K562 (cell line): ENCODE data around the gene CTH. TPM values are rescaled to one million over a fixed set of nuclear protein-coding genes. Genes with fewer than 3 reads are reported as not detected.
"Not testable (repeated sequence)": the region's sequence is repeated elsewhere in the genome, so short reads cannot be mapped to it uniquely, and the experiment has no call there.

ENCODE experiments used
- ATAC-seq: fragments of 200-7000 bp; cut with Tn5 transposase; 3 replicates; pipeline ENCODE4 v1.9.1; 2020; ENCODE audit warnings: moderate library complexity
- BruUV-seq: library from RNA; stranded (reverse); fragments of 400-500 nt; replicated peaks from 2 replicates; lab custom pipeline; 2021; lab: Mats Ljungman, UMichigan
- CTCF ChIA-PET: fragments of 300-600 bp; formaldehyde crosslinking; extraction: SDS; loops from one replicate; lab custom pipeline; 2021; ENCODE audit warnings: low intra/inter-chr PET ratio; lab: Yijun Ruan, JAX
- POLR2A ChIA-PET: fragments of 300-600, 350-650 bp; sonication (Branson Sonifier 250); formaldehyde crosslinking; extraction: SDS; loops from one replicate; lab custom pipeline; 2021; ENCODE audit warnings: antibody characterized with exemption, inconsistent platforms; lab: Yijun Ruan, JAX
- DNase-seq, 4 experiments: peaks; one replicate each; pipeline versions ENCODE4 v3.0.0 to v3.0.0-alpha.2; 2011 to 2018; ENCODE audit warnings: low spot score in 3 of 4, mixed read lengths in 3 of 4; ENCODE audit errors: extremely low read depth in 1 of 4
- FAIRE-seq: peaks from 2 replicates; lab custom pipeline; 2011; peaks lifted over from hg19 to GRCh38; lab: Jason Lieb, UNC
- H2AFZ ChIP-seq: 2 replicates; pipeline ENCODE4 v1.6.0; 2011; ENCODE audit warnings: low read depth, low read length, control low read depth, inconsistent platforms
- H3K27ac ChIP-seq: fragments of 200-600 bp; 3 replicates; pipeline ENCODE4 v1.8.0; 2011; ENCODE audit warnings: low read depth, mild to moderate bottlenecking, control low read depth, inconsistent platforms, low read length, moderate library complexity, mixed read lengths; ENCODE audit errors: extremely low read depth
- H3K27me3 ChIP-seq, 2 experiments: fragments of 300-600 bp in 1 of 2; 2 replicates in 1 of 2; 3 replicates in 1 of 2; pipeline versions ENCODE4 v1.6.0 to v1.8.0; 2011; ENCODE audit warnings: inconsistent platforms in 2 of 2, low read length in 2 of 2, mild to moderate bottlenecking in 1 of 2, mixed read lengths in 1 of 2, moderate library complexity in 1 of 2; ENCODE audit not compliant: control insufficient read depth in 2 of 2, insufficient read depth in 2 of 2
- H3K36me3 ChIP-seq: fragments of 300-600 bp; 3 replicates; pipeline ENCODE4 v1.8.0; 2011; ENCODE audit warnings: mild to moderate bottlenecking, low read length, inconsistent platforms; ENCODE audit not compliant: control insufficient read depth, insufficient read depth
- H3K4me1 ChIP-seq, 2 experiments: fragments of 200-600 bp in 1 of 2; replicated peaks in 1 of 2; 2 replicates in 1 of 2; 3 replicates in 1 of 2; pipeline versions ENCODE4 v1.5.1 to v1.8.0; 2011; ENCODE audit warnings: inconsistent platforms in 2 of 2, low read length in 2 of 2, mild to moderate bottlenecking in 1 of 2, mixed read lengths in 1 of 2, moderate library complexity in 1 of 2; ENCODE audit not compliant: control insufficient read depth in 2 of 2, insufficient read depth in 2 of 2
- H3K4me2 ChIP-seq: 2 replicates; pipeline ENCODE4 v1.6.1; 2011; ENCODE audit warnings: low read length, control low read depth, inconsistent platforms, mixed read lengths; ENCODE audit not compliant: insufficient read depth
- H3K4me3 ChIP-seq: fragments of 200-600 bp; sonication (generic), shearing (Covaris generic); 2 replicates; pipeline ENCODE4 v1.5.1; 2016; ENCODE audit warnings: control low read depth, inconsistent platforms
- H3K79me2 ChIP-seq: fragments of 200-600 bp; 3 replicates; pipeline ENCODE4 v1.8.0; 2011; ENCODE audit warnings: low read length, inconsistent platforms; ENCODE audit not compliant: control insufficient read depth, insufficient read depth
- H3K9ac ChIP-seq, 2 experiments: 2 replicates each; pipeline versions ENCODE4 v1.6.0 to v1.6.1; 2011; ENCODE audit warnings: low read depth in 2 of 2, low read length in 2 of 2, control low read depth in 1 of 2, inconsistent platforms in 1 of 2, mild to moderate bottlenecking in 1 of 2, mixed read lengths in 1 of 2; ENCODE audit not compliant: insufficient read depth in 1 of 2
- H3K9me1 ChIP-seq: one replicate; pipeline ENCODE4 v1.6.0; 2011; ENCODE audit warnings: inconsistent platforms, mild to moderate bottlenecking, low read length, moderate library complexity; ENCODE audit not compliant: control insufficient read depth, insufficient read depth
- H3K9me3 ChIP-seq: replicated peaks from 2 replicates; pipeline ENCODE4 v1.5.1; 2011; ENCODE audit warnings: low read depth, low read length, inconsistent platforms; ENCODE audit not compliant: control insufficient read depth, insufficient read depth
- H4K20me1 ChIP-seq: replicated peaks from 2 replicates; pipeline ENCODE4 v1.6.1; 2011; ENCODE audit warnings: low read length, inconsistent platforms, mixed read lengths; ENCODE audit not compliant: control insufficient read depth, insufficient read depth
- BCOR ChIP-seq: fragments of 450-650 bp; IDR thresholded peaks from 2 replicates; pipeline ENCODE4 v1.6.1; 2016
- CSDE1 ChIP-seq, 2 experiments: fragments of 450-650 bp; IDR thresholded peaks; 2 replicates each; pipeline ENCODE4 v1.6.1; 2016; ENCODE audit warnings: mild to moderate bottlenecking in 1 of 2
- KAT8 ChIP-seq: fragments of 450-650 bp; IDR thresholded peaks from 2 replicates; pipeline ENCODE4 v1.6.1; 2016; ENCODE audit warnings: low read depth, mild to moderate bottlenecking
- NFIC ChIP-seq: fragments of 450-650 bp; IDR thresholded peaks from 2 replicates; pipeline ENCODE4 v1.6.1; 2017; ENCODE audit warnings: mild to moderate bottlenecking, inconsistent platforms
- SMAD2 ChIP-seq: fragments of 150-350 bp; IDR thresholded peaks from 2 replicates; pipeline ENCODE4 v1.6.1; 2014; ENCODE audit warnings: low read depth, mild to moderate bottlenecking, low read length
- ZNF282 ChIP-seq: sonication (generic); formaldehyde crosslinking; IDR thresholded peaks from 2 replicates; pipeline ENCODE4 v1.8.1; 2023; ENCODE audit warnings: missing genetic modification reagents
- ZNF717 ChIP-seq: fragments of 250-450 bp; sonication (Bioruptor Pico); IDR thresholded peaks from 2 replicates; pipeline ENCODE4 v1.5.0; 2021
- WGBS: fragments of 100-300 bp; shearing (Covaris generic); methylation state at CpG from one replicate; pipeline ENCODE4 v1.1.6; 2016; ENCODE audit warnings: low coverage, mixed read lengths; ENCODE audit not compliant: insufficient coverage; ENCODE audit errors: missing lambda C conversion rate; 5-methylcytosine and 5-hydroxymethylcytosine counted together
- in situ Hi-C: fragments of 300-500 bp; cut with MboI; formaldehyde crosslinking; loops from 4 replicates; pipeline ENCODE4 v1.15.0; 2018; ENCODE audit warnings: inconsistent platforms, mixed read lengths
- intact Hi-C: fragments of 100-400 bp; cut with micrococcal nuclease; formaldehyde crosslinking; loops from 2 replicates; pipeline ENCODE4 v1.14.2; 2022
- polyA plus RNA-seq, 8 experiments: library from polyadenylated mRNA; depleted of rRNA in 4 of 8; stranded (reverse) in 5 of 8; unstranded in 3 of 8; fragments of >200 nt; fragmentation: Nextera tagmentation in 2 of 8; fragmentation: Illumina TruSeq in 1 of 8; extraction: Ambion mirVana in 2 of 8; extraction: Trizol in 1 of 8; gene quantifications; 2 replicates each; pipeline versions ENCODE4 v1.2.1 to v1.2.3, GENCODE V29; 2011 to 2014; ENCODE audit warnings: inconsistent platforms in 1 of 8, missing spikeins in 1 of 8
- total RNA-seq, 7 experiments: library from RNA; depleted of rRNA in 6 of 7; stranded (reverse); fragments of >200 nt in 6 of 7; fragmentation: Illumina TruSeq in 2 of 7; extraction: Trizol in 2 of 7; gene quantifications; 2 replicates each; pipeline versions ENCODE4 v1.2.1 to v1.2.3, GENCODE V29; 2011 to 2021; ENCODE audit warnings: low replicate concordance in 1 of 7
- TF ChIP-seq, protein P1 (sequence below), 2 experiments: fragments of 450-650 bp in 1 of 2; sonication (generic) in 1 of 2; formaldehyde crosslinking in 1 of 2; IDR thresholded peaks in 1 of 2; conservative IDR thresholded peaks in 1 of 2; 2 replicates each; pipeline versions ENCODE4 v1.6.1 to v1.8.1; 2016 to 2023; ENCODE audit warnings: mild to moderate bottlenecking in 2 of 2, moderate library complexity in 2 of 2, inconsistent platforms in 1 of 2, missing genetic modification reagents in 1 of 2
- TF ChIP-seq, protein P2 (sequence below): fragments of 250-450 bp; sonication (Bioruptor Pico); IDR thresholded peaks from 2 replicates; pipeline ENCODE4 v1.6.1; 2021; ENCODE audit warnings: mild to moderate bottlenecking

The CTH gene
- total and polyA plus RNA-seq, 9 of the 15 experiments (the other 6 are each of a cell fraction or from before 2014, with no cell fraction given) = 8.0 to 54.4 (median 30.9) TPM

DNA sequence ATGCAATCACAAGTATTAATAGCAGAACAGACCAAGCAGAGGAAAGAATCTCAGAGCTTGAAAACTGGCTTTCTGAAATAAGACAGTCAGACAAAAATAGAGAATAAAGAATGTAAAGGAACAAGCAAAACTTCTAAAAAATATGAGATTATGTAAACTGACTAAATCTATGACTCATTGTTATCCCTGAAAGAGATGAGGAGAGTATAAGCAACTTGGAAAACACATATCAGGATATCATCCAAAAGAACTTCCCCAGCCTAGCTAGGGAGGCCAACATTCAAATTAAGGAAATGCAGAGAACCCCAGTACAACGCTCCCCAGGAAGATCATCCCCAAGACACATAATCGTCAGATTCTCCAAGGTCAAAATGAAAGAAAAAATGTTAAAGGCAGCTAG lies 58.1 kb downstream of the CTH start:
- DNase-seq, H3K79me2 ChIP-seq, ATAC-seq, intact Hi-C loops, FAIRE-seq, H4K20me1 ChIP-seq, H3K36me3 ChIP-seq, H2AFZ ChIP-seq, H3K4me2 ChIP-seq, H3K4me3 ChIP-seq, H3K27ac ChIP-seq, BruUV-seq, H3K4me1 ChIP-seq, H3K9me3 ChIP-seq, H3K27me3 ChIP-seq, H3K9me1 ChIP-seq, CTCF ChIA-PET, H3K9ac ChIP-seq: not testable (repeated sequence)
- POLR2A ChIA-PET = interaction anchor here (1.5 kb wide), 1 partner anchor 14 kb away, joined by 4 read pairs; no protein-coding TSS in a partner anchor
- 8% methylated on average over 2 of the region's 2 CpGs for WGBS
- TF ChIP-seq, protein P1, sequence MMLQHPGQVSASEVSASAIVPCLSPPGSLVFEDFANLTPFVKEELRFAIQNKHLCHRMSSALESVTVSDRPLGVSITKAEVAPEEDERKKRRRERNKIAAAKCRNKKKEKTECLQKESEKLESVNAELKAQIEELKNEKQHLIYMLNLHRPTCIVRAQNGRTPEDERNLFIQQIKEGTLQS (IDR thresholded peaks at IDR 0.05) = peak; percentile 28
- TF ChIP-seq, protein P1 (CRISPR knock-in tag; conservative IDR thresholded peaks at IDR 0.05) = not testable (repeated sequence)
- TF ChIP-seq, all 486 proteins: peak for 1; not testable (repeated sequence) for 485
- in situ Hi-C loops = not testable (repeated sequence)

DNA sequence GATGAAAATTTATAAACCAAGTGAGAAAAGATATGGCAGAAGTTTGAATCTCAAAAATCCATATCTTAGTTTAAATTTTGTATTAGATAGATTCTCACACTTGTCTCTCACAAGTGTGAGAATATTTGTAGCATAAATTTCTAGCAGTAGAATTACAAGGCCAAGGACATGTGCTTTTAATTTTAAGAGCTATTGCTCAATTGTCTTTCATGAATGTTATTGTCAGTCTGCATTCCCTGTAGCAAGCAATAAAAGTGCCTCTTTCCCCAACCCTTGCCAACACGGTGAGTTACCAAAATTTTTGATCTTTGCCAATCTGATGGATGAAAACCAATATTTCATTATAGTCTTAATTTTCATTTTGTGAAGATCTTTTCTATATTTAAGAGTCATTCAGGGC lies 64.0 kb downstream of the CTH start:
- H2AFZ ChIP-seq = no peak overlapping the region
- no peak overlapping the region for H3K4me2 ChIP-seq
- WGBS = 25% methylated on average over 1 of the region's 1 CpG
- no peak for FAIRE-seq
- intact Hi-C loops = no loop called here
- H3K4me3 ChIP-seq = no peak overlapping the region
- DNase-seq = no peak
- ChIA-PET CTCF (no interaction called here), POLR2A (interaction anchor here (0.6 kb wide), 1 partner anchor 473 kb away, joined by 3 read pairs; no protein-coding TSS in a partner anchor)
- in situ Hi-C loops = no loop called here
- H3K27ac ChIP-seq = no peak overlapping the region
- no peaks in the 10 kb centered on the region for H3K79me2 ChIP-seq
- BruUV-seq = no TSS peak
- no peaks in the 10 kb centered on the region for H3K36me3 ChIP-seq
- no peaks in the 10 kb centered on the region for H3K9me1 ChIP-seq
- no peaks in the 10 kb centered on the region for H3K9me3 ChIP-seq
- ATAC-seq = no peak
- H3K9ac ChIP-seq = no peak overlapping the region
- no peaks in the 10 kb centered on the region for H3K27me3 ChIP-seq
- no peaks in the 10 kb centered on the region for H3K4me1 ChIP-seq
- no peaks in the 10 kb centered on the region for H4K20me1 ChIP-seq
- TF ChIP-seq ZNF282 = no peak
- TF ChIP-seq BCOR = no peak
- TF ChIP-seq, protein P2, sequence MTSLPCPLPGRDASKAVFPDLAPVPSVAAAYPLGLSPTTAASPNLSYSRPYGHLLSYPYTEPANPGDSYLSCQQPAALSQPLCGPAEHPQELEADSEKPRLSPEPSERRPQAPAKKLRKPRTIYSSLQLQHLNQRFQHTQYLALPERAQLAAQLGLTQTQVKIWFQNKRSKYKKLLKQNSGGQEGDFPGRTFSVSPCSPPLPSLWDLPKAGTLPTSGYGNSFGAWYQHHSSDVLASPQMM = no peak
- no peak for TF ChIP-seq ZNF717 (CRISPR knock-in tag)
- no peak for TF ChIP-seq CSDE1 (IDR thresholded peaks at IDR 0.05)
- no peak for TF ChIP-seq NFIC
- TF ChIP-seq KAT8 = no peak
- TF ChIP-seq SMAD2 = no peak
